ENCODE measurements around the gene YTHDF1.
"Not testable (repeated sequence)": the region's sequence is repeated elsewhere in the genome, so short reads cannot be mapped to it uniquely, and the experiment has no call there.

Gene YTHDF1

GRCh38 chr20:63167026-63167917 lies 48.7 kb downstream of the YTHDF1 start:
- no peak for DNase-seq

GRCh38 chr20:63166193-63167020 lies 49.5 kb downstream of the YTHDF1 start:
- no peak for DNase-seq

GRCh38 chr20:63165356-63166192 lies 50.4 kb downstream of the YTHDF1 start:
- no peak for DNase-seq

- no peak for DNase-seq
Observed at GRCh38 chr20:63164484-63165355, 51.2 kb downstream of the YTHDF1 start.

- no peak for DNase-seq
Observed at GRCh38 chr20:63163596-63164483, 52.1 kb downstream of the YTHDF1 start.

- DNase-seq, result no peak
Observed at GRCh38 chr20:63163171-63163570, 52.8 kb downstream of the YTHDF1 start.

- no peak for DNase-seq
Observed at GRCh38 chr20:63162206-63162795, 53.6 kb downstream of the YTHDF1 start.

- no peak for DNase-seq
Observed at GRCh38 chr20:63161176-63161651, 54.7 kb downstream of the YTHDF1 start.

GRCh38 chr20:63160641-63161175 lies 55.2 kb downstream of the YTHDF1 start:
- DNase-seq, result no peak

- DNase-seq, result no peak
Observed at GRCh38 chr20:63159826-63160640, 55.9 kb downstream of the YTHDF1 start.

- not testable (repeated sequence) for DNase-seq
Observed at GRCh38 chr20:63159251-63159650, 56.7 kb downstream of the YTHDF1 start.

GRCh38 chr20:63158845-63159244 lies 57.1 kb downstream of the YTHDF1 start:
- no peak for DNase-seq

- no peak for DNase-seq
Observed at GRCh38 chr20:63158352-63158751, 57.6 kb downstream of the YTHDF1 start.

- DNase-seq, result not testable (repeated sequence)
Observed at GRCh38 chr20:63157431-63157830, 58.5 kb downstream of the YTHDF1 start.

GRCh38 chr20:63156221-63156671 lies 59.7 kb downstream of the YTHDF1 start:
- no peak for DNase-seq

GRCh38 chr20:63155266-63156165 lies 60.4 kb downstream of the YTHDF1 start:
- no peak for DNase-seq

GRCh38 chr20:63154395-63154794 lies 61.5 kb downstream of the YTHDF1 start:
- no peak for DNase-seq

Data from activated T-cell treated with anti-CD3 and anti-CD28 coated beads, Interleukin-2, amount 50 U/mL, for 1 hour (primary cell).